GM10266 (cell line): ENCODE results near the gene ID3.
"Not testable (repeated sequence)": the region's sequence is repeated elsewhere in the genome, so short reads cannot be mapped to it uniquely, and the experiment has no call there.

Experiments
- DNase-seq: peaks from one replicate; pipeline ENCODE4 v3.0.0; 2012; ENCODE audit errors: extremely low spot score
- CTCF ChIP-seq: IDR thresholded peaks from 2 replicates; pipeline ENCODE4 v1.5.1; 2012; ENCODE audit warnings: mild to moderate bottlenecking, low read depth; ENCODE audit not compliant: control insufficient read depth, insufficient read depth; ENCODE audit errors: missing control alignments

Gene ID3

GRCh38 chr1:23585321-23586022, 26.2 kb upstream of the ID3 start:
- no peak for TF ChIP-seq CTCF
- DNase-seq = no peak

GRCh38 chr1:23583727-23584126, 24.4 kb upstream of the ID3 start:
- DNase-seq = not testable (repeated sequence)

- TF ChIP-seq CTCF = no peak
- DNase-seq = no peak
Observed at GRCh38 chr1:23582820-23583219, 23.5 kb upstream of the ID3 start.

GRCh38 chr1:23581219-23581618, 21.9 kb upstream of the ID3 start:
- no peak for TF ChIP-seq CTCF
- DNase-seq = no peak

GRCh38 chr1:23578997-23579363, 19.7 kb upstream of the ID3 start:
- TF ChIP-seq CTCF = no peak
- DNase-seq = no peak

- no peak for TF ChIP-seq CTCF
- no peak for DNase-seq
Observed at GRCh38 chr1:23578311-23578996, 19.2 kb upstream of the ID3 start.

- TF ChIP-seq CTCF = no peak
- peak; percentile 73 for DNase-seq
Observed at GRCh38 chr1:23577056-23578004, 18.0 kb upstream of the ID3 start.
